ENCODE data around the gene ANKS4B. TPM values are rescaled to one million over a fixed set of nuclear protein-coding genes. Genes with fewer than 3 reads are reported as not detected.

Gene ANKS4B, protein sequence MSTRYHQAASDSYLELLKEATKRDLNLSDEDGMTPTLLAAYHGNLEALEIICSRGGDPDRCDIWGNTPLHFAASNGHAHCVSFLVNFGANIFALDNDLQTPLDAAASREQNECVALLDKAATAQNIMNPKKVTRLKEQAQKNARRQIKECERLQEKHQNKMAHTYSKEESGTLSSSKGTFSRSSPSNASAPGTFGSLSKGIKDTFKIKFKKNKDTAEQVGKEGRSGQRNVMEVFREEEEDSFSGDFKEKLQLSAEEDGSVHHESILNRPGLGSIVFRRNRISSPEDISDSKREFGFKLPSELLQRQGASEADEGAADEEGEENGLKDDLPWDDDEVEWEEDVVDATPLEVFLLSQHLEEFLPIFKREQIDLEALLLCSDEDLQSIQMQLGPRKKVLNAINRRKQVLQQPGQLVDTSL
- not detected in 2 replicates for total RNA-seq

DNA sequence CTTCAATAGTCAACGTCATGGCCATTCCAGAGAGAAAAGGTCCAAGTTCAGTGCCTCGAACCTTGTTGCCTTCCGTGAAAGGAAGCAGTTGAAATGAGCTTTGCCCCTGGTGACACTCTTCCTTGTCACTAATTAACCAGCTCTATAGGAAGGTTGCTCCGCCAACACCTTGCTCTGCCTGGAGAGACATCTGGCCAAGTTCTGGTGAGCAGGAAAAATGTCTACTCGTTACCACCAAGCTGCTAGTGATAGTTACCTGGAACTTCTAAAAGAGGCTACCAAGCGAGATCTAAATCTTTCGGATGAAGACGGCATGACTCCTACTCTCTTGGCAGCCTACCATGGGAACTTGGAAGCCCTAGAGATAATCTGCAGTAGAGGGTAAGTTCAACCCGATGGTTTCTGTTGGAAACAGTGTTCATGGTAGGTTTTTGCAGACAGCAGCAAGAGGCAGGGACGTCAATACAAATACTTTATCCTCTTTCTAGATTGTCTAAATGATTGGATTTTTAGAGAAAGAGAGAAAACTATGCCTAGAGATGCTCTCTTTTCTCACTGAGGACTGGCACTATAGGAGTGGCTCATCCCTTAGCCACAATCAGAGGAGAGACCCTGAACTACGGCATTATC, at the start of gene ANKS4B:
TSS of gene ANKS4B (plus strand) at position 179 of the 630 bp plus-strand sequence. CDS start at position 218, 39 bp downstream.

DNA sequence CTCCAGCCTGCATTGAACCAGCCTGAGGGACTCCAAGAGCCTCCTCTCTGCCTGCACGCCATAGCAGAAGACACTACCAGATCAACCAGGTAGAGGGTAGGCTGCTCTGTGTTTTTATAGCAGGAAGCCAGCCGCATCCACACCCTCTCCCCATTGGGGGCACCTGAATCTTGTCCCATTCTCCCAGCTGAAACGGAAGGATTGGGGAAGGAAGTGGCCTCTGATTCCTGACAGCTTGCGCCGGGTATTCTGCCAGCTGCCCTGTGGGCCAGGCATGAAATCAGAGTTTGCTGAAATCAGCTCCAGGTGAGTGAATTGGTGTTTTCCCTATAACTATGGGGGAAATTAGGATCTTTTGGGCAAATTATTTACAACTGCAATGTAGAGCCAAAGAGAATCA, 22.0 kb upstream of the ANKS4B start, which contains the start of gene ZP2:
TSS of gene ZP2 (minus strand) at position 89 of the 400 bp plus-strand sequence. CDS start at position 62, 27 bp downstream.

DNA sequence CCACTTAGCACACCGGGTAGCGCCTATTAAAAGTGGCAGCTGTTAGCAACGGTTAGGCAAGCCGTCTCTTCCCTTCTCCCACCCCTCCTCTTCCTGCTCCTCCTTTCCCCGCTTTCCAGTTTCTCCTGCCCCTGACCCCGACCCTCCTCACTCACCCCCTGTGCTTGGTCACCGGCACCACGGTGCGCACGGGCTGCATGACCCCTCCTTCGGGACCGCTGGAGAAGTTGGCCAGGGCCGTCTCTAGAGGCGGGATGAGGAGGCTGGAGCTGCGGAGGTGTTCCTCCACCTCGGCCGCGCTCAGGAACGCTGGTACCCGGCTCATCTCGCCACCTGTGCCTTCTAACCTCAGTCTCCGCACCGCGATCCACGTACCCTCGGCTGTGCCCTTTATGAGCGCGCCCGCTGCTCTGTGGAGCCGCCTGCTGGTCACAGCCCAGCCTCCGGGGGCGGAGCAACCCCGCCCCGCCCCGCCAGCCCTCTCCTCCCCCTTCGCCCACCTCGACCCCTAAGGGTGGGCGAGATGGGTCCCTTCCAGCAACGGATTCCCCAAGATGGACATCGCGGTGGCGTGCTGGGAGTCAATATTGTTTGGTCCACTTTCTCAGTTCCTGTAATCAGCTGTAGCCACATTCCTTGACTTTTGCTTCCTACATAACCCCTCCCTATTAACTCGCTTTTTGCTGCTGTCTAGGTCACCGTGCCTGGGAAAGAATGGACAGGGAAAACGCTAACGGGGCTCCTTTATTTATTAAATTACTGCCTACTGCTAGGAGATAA, 44.6 kb downstream of the ANKS4B start, which contains the start of gene CRYM:
TSS of gene CRYM (minus strand) at position 364 of the 780 bp plus-strand sequence. CDS start at position 325, 39 bp downstream.

Other genes with a start within 250 kb of the ANKS4B start
- not detected in 2 replicates for gene DNAH3, start 82.9 kb upstream of the ANKS4B start, total RNA-seq
- gene LDAF1, start 75.0 kb upstream of the ANKS4B start, total RNA-seq, result 42.1 and 83.8 TPM in 2 replicates
- gene ZP2, start 22.1 kb upstream of the ANKS4B start, total RNA-seq, result not detected in 2 replicates
- gene CRYM, start 44.6 kb downstream of the ANKS4B start, total RNA-seq, result 0.14 and 0.18 TPM in 2 replicates

Data from smooth muscle cell of bladder (primary cell).